ENCODE results near the gene LRRC3. TPM values are rescaled to one million over a fixed set of nuclear protein-coding genes. Genes with fewer than 3 reads are reported as not detected.

LRRC3 gene
- total and polyA plus RNA-seq, 4 donors, result 3.0 to 14.2 (median 7.5) TPM

- Histone ChIP-seq H3K36me3 (ENCODE audit: control insufficient read depth in 4 of 4, insufficient read depth in 3 of 4, low read depth in 1 of 4, low read length in 3 of 4) (no peaks in the 10 kb centered on the region), H3K9ac (ENCODE audit: low read depth in 1 of 2, low read length in 2 of 2) (no peak overlapping the region), H3K4me3 (ENCODE audit: low read depth in 1 of 3, low read length in 3 of 3) (no peak overlapping the region), H3K4me1 (ENCODE audit: control insufficient read depth in 4 of 4, insufficient read depth in 4 of 4, low read length in 3 of 4) (no peaks in the 10 kb centered on the region), H3K9me3 (ENCODE audit: control insufficient read depth in 4 of 4, low read length in 3 of 4) (no peaks in the 10 kb centered on the region), H3K27me3 (ENCODE audit: control insufficient read depth in 4 of 4, insufficient read depth in 4 of 4, low read length in 3 of 4) (no peaks in the 10 kb centered on the region), H3K27ac (ENCODE audit: low read depth in 1 of 2, low read length in 2 of 2) (no peak overlapping the region)
- DNase-seq (ENCODE audit: low spot score), result no peak
- no peak for TF ChIP-seq RAD21 (IDR thresholded peaks at IDR 0.05)
- no peak for TF ChIP-seq FOXA2 (IDR thresholded peaks at IDR 0.05)
- TF ChIP-seq ZBTB33 (IDR thresholded peaks at IDR 0.05), result no peak
- no peak for TF ChIP-seq EGR1 (IDR thresholded peaks at IDR 0.05; ENCODE audit: low read depth in 2 of 2)
- TF ChIP-seq MAX (IDR thresholded peaks at IDR 0.05), result no peak
- TF ChIP-seq HNF4G (IDR thresholded peaks at IDR 0.05), result no peak
- TF ChIP-seq CTCF (IDR thresholded peaks at IDR 0.05; ENCODE audit: low read depth, low read length, missing input control), result no peak
- no peak for TF ChIP-seq NR2F2 (IDR thresholded peaks at IDR 0.05)
- 79% methylated on average over 13 of the region's 13 CpGs for WGBS
Observed at GRCh38 chr21:44448651-44449131, 6.6 kb upstream of the LRRC3 start.

- Histone ChIP-seq H3K9ac (ENCODE audit: low read depth in 1 of 2, low read length in 2 of 2) (no peak overlapping the region), H3K9me3 (ENCODE audit: control insufficient read depth in 4 of 4, low read length in 3 of 4) (no peaks in the 10 kb centered on the region), H3K27me3 (ENCODE audit: control insufficient read depth in 4 of 4, insufficient read depth in 4 of 4, low read length in 3 of 4) (no peaks in the 10 kb centered on the region), H3K36me3 (ENCODE audit: control insufficient read depth in 4 of 4, insufficient read depth in 3 of 4, low read depth in 1 of 4, low read length in 3 of 4) (no peaks in the 10 kb centered on the region), H3K27ac (ENCODE audit: low read depth in 1 of 2, low read length in 2 of 2) (no peak overlapping the region), H3K4me3 (ENCODE audit: low read depth in 1 of 3, low read length in 3 of 3) (no peak overlapping the region), H3K4me1 (ENCODE audit: control insufficient read depth in 4 of 4, insufficient read depth in 4 of 4, low read length in 3 of 4) (peaks cover 0 to 4% (median under 1%) of the 10 kb centered on the region in 4 donors)
- 78% methylated on average over 28 of the region's 28 CpGs for WGBS
- DNase-seq (ENCODE audit: low spot score), result no peak
- TF ChIP-seq HNF4A (conservative IDR thresholded peaks at IDR 0.05) (no peak), ZBTB33 (IDR thresholded peaks at IDR 0.05) (no peak), ATF3 (IDR thresholded peaks at IDR 0.05) (no peak), SP1 (IDR thresholded peaks at IDR 0.05) (no peak), CTCF (IDR thresholded peaks at IDR 0.05; ENCODE audit: low read depth, low read length, missing input control) (no peak), FOXA1 (IDR thresholded peaks at IDR 0.05) (no peak), GABPA (IDR thresholded peaks at IDR 0.05 in 1 of 2, conservative IDR thresholded peaks at IDR 0.05 in 1 of 2) (no peak), MAX (IDR thresholded peaks at IDR 0.05) (no peak), TAF1 (conservative IDR thresholded peaks at IDR 0.05) (no peak), JUND (IDR thresholded peaks at IDR 0.05) (no peak), RXRA (IDR thresholded peaks at IDR 0.05) (no peak), EGR1 (IDR thresholded peaks at IDR 0.05; ENCODE audit: low read depth in 2 of 2) (no peak), REST (IDR thresholded peaks at IDR 0.05) (no peak), RAD21 (IDR thresholded peaks at IDR 0.05) (no peak), YY1 (IDR thresholded peaks at IDR 0.05) (no peak)
Observed at GRCh38 chr21:44449473-44450363, 5.6 kb upstream of the LRRC3 start.
